HG03469 (cell line): ENCODE measurements around the gene EML4.
"Not testable (repeated sequence)": the region's sequence is repeated elsewhere in the genome, so short reads cannot be mapped to it uniquely, and the experiment has no call there.

Source experiments
- ATAC-seq: cut with Tn5 transposase; IDR thresholded peaks from one replicate; pipeline ENCODE4 v1.9.1; 2021; ENCODE audit warnings: mild to moderate bottlenecking, moderate library complexity, moderate number of reproducible peaks; ENCODE audit not compliant: unreplicated experiment

The EML4 gene

DNA sequence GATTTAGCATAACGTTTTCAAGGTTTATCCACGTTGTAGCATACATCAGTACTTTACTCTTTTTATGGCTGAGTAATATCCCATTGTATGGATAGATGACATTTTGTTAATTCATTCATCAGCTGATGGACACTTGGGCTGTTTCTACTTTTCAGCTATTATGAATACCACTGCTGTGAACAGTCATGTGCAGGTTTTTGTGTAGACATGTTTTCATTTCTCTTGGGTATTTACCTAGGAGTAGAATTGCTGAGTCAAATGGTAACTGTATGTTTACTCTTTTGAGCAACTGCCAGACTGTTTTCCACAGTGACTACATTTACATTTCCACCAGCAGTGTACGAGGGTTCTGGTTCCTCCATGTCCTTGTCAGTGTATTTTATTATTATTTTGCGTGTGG is 158.0 kb downstream of the EML4 start:
- no peak for ATAC-seq

DNA sequence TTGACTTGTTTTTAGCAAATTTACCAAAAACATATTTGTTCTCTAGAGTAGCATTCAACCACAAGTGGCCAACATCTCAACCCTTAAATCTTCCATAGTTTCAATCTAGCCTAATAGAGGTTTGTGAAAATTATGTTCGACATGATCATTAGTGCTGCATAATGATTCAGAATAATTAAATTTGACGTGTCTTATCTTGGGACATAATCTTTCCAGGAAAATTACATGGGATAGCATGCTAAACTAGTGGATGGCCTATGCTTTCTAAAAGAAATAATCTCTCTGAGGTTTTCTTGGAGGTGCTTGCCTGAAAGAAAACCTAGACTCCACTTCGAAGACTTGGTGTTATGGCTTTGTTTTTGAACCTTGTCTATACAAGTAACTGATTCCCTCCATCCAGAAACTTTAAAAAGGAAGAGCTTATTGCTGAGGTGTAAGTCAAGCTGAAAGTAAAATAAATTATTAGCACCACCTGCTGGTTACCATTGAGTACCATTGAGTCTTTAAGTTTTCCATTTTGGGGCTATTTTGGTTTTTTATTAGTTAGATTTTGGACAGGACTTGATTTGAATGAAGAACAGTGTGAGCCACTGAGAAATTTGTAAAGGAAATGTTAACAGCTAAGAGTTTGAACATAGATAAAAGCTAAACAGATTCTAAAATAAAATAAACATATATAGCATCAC is 159.1 kb downstream of the EML4 start:
- ATAC-seq, result no peak

DNA sequence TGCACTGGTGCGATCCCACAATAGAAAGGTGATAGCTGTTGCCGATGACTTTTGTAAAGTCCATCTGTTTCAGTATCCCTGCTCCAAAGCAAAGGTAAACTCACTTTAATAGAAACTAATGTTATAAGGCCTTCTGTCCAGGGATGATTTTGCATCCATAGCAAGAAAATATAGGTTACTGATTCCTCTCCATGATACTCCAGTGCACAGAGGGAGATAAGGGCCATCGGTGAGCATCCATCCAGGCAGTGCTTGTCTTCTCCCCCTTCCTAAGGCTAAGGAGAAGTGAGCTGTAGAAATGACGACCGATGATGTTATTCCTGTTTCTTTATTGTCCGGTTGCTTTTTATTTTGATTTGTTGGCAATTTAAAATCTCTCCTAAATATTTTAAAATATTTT is 159.8 kb downstream of the EML4 start:
- no peak for ATAC-seq

DNA sequence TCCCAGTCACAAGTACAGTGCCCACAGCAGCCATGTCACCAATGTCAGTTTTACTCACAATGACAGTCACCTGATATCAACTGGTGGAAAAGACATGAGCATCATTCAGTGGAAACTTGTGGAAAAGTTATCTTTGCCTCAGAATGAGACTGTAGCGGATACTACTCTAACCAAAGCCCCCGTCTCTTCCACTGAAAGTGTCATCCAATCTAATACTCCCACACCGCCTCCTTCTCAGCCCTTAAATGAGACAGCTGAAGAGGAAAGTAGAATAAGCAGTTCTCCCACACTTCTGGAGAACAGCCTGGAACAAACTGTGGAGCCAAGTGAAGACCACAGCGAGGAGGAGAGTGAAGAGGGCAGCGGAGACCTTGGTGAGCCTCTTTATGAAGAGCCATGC is 160.6 kb downstream of the EML4 start:
- ATAC-seq, result no peak

DNA sequence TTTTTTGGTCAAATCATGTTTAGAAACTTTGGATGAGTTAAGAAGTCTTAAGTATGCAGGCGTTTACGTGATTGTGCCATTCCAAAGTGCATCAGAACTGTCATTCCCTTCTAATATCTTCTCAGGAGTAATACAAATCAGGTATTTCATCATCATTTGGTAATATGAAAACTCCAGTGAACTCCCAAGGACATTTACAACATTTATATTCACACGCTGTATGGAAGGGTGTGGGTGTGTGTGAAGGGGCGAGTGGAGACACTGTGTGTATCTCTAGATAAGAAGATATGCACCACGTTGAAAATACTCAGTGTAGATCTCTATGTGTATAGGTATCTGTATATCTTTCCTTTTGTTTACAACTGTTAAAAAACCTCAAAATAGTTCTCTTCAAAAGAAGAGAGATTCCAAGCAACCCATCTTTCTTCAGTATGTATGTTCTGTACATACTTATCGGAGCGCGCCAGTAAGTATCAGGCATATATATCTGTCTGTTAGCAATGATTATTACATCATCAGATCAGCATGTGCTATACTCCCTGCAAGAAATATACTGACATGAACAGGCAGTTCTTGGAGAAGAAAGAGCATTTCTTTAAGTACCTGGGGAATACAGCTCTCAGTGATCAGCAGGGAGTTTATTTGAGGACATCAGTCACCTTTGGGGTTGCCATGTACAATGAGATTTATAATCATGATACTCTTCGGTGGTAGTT is 162.6 kb downstream of the EML4 start:
- no peak for ATAC-seq

DNA sequence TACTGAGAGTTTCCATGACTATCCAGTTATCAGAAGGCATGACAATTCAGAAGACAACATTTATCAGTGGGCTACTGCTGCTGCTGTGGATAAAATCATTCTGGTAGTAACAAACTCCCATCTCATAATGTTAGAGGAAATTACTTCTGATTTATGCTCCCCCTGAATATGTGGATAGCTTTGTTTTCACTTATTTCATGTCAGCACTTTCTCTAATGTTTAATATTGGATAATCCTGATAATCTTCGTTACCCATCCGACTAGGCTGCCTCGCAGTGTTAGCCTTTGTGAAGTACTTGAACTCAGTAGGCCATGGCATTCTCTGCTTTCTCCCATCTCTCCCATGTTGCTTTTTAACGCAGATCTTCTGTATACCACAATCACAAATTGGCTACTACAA is 163.4 kb downstream of the EML4 start:
- ATAC-seq, result no peak

DNA sequence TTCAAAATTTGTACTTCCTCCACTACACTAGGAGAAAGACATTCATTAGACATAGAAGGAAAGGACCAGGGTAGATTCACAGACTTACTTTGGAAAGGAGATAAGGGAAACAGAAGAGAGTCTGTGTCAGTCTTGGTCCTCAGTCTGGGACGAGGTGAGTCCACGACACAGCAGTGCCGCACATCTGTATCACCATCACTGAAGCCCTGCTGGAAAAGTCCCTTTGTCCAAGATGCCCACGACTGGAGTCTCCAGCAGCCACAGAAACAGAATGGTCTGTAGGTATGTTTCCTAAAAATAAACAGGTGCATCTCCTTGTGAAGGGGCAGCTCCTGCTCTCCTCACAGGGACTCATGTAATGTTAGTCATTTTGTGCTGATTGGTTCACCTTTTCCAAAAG is 164.4 kb downstream of the EML4 start:
- no peak for ATAC-seq

DNA sequence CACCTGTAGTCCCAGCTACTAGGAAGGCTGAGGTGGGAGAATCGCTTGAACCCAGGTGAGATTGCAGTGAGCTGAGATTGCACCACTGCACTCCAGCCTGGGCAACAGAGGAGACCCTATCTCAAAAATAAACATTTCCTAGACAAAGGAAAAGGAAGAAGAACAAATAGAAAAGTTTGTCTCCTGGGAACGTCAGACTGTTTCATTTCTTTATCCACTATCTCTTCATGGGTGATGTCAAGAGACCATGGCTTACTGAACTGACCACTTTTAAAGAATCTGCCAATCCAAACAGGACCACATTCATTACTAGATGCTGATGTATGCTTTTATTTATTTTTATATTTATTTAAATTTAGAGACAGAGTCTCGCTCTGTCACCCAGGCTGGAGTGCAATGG is 165.1 kb downstream of the EML4 start:
- no peak for ATAC-seq

DNA sequence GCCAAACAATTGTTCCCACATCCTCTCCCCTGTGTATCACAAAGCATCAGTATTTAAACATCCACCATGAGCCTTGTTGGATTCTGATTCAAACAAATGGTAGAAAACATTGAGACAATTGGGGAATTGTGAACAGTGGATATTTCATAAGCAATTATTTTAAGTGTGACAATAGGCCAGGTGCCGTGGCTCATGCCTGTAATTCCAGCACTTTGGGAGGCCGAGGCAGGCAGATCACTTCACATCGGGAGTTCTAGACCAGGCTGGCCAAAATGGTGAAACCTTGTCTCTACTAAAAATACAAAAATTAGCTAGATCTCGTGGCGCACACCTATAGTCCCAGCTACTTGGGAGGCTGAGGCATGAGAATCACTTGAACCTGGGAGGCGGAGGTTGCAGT is 165.7 kb downstream of the EML4 start:
- ATAC-seq, result not testable (repeated sequence)

DNA sequence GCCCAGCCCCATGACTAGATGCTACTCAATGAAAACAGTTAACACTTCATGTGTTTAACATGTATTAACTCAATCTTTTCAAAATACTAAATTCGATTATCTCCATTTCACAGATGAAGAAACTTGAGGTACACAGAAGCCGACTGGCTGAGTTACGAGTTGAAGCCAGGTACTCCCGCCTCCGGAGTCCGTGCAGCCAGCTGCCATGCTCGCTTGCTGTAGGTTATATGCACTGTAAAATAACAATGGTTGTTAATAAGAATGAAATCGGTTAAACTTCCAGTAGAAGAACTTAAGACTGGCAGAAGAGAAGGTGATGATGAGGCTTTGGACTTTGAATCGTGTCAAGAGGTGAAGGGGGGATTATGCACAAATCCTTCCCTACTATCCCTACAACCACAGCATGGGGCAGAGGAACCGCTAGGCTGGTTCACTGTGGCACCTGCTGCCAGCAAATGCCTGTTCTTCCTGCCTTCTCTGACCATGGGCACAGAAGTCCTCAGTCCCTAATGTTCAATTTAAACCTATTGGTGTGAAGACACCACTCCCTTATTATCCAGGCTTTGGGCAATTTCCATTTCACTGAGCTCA is 166.5 kb downstream of the EML4 start:
- no peak for ATAC-seq

DNA sequence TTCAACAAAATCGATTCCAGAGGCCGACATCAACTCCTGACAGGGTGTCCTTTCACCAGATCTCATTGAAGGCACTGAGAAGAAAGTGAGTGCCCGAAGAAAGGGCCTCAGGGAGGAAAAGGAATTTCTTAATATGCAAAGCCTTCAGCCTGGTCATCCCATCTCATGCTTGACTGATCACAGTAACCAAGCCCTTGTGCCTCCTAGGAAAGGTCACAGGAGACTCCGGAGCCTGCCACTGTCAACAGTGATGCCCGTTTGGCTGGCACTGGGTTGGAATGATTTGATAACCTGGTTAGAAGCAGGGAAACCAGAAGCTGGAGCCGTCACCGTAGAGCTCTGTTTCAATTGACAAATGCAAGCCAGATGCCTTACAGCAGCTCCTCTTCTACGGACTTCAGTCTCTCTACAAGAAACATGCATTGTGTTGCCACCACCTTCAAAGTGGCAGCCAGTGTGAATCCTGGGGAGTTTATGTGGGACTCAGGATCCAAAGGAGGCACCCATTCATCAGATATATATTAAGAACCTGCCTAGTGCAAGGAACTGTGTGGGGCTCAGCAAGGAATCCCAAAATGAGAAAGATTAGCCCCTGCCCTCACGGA is 167.3 kb downstream of the EML4 start:
- ATAC-seq, result no peak

DNA sequence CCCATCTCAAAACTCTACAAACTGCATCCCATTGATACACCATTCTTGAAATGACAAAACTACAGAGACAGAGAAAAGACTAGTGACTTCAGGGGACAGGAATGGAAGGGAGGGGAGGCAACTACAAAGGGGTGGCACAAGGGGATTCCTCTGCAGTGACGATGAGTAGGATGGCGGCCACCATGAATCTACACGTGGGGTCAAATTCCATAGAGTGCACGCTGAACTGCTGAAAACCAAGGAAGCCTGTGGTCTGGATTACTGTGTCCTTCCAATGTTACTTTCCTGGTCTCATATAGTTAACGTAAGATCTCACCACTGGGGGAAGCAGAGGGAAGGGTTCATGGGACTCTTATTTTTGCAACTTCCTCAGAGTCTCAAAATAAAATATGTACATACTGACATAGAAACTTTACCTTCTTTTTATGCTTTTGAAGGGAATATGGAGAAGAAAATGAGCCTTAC is 168.2 kb downstream of the EML4 start:
- ATAC-seq, result no peak

DNA sequence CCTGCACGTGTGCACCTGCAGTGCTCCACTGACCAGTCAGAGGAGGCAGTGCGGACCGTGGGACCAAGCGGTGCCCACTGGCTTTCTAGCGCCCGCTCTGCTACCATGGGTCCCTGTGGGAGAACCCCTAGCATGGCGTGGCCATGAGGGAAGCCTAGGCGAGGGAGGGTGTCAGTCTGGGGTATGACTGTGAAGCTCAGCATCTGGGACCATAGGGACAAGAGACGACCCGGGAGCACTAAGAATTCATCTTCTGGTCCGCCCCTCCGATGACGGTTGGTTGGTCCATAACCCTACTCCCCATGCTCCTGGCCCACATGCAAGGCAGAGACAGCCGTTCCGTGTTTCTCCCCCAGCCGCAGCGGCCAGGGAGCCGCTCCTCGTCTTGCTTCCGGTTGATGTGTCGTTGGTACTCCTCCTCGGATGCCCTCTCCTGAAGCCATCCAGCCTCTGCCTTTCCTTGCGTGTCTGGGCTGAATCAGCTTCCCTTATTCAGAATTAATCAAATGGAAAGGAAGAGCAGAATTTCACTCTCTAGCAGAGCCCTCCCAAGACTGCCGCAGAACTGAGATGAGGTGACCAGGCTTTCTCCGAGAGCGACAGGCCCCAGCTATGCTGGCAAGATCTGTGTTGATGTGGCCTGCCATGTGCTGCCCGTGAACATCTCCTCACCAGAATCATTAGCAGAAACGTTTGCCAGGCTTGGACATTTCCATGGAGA is 168.9 kb downstream of the EML4 start:
- no peak for ATAC-seq

DNA sequence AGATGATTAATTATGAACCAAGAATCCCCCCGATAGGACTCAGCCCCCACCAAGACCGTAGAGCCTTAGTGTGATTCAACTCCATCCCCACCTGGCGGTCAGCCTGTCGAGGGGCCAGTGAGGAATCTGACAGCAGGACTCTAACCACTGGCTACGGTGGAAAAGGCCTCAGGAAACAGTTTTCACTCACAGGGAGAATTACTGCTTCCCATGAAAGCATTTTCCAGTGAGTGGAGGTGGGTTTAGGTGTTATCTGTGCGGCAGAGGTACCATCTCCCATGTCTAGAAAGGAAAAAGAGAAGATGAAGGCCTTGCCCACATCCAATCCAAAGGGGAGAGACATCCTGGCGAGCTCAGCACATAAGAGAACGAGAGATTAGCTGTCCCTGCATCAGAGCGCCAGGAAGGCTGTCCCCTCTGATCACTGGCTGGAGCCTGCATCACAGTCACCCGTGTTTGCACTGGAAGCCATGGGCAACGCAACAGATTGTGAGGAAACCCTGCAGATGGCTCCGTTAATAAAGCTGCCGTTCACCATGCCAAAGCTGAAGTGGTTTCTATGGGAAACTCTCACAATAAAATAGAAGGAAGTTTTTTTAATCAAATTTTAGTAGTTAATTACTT is 169.5 kb downstream of the EML4 start:
- no peak for ATAC-seq

DNA sequence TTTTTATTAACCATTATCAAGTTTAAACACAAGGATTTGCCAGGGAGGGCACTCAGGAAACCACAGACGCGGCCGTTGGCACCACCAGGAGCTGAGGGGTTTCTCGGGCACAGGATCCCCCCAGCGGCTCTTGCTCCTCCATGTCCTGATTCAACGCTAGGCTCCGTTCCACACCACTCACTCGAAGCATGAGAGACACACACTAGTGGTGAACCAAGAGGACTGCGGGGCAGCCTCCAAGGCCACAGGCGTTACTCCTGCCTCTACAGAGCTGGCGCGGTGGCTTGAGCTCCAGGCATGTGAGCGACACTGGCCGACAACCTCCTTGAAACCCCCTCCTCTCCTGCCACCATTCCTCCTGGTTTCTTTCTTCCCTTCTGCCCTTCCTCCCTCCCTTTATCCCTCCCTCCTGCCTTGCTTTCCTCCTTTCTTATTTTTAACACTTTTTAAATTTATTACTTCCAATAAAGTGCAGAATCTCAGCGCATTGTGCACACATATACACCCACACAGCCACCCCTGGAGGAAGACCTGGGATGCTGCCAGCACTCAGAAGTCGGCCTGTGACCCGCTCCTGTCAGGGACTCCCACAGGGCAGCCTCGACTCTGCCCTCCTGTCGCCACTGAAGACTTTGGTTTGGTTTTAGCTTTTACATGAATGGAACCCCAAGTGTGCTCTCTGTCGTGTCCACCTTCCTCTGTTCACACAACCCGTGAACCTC is 170.2 kb downstream of the EML4 start:
- ATAC-seq, result no peak

DNA sequence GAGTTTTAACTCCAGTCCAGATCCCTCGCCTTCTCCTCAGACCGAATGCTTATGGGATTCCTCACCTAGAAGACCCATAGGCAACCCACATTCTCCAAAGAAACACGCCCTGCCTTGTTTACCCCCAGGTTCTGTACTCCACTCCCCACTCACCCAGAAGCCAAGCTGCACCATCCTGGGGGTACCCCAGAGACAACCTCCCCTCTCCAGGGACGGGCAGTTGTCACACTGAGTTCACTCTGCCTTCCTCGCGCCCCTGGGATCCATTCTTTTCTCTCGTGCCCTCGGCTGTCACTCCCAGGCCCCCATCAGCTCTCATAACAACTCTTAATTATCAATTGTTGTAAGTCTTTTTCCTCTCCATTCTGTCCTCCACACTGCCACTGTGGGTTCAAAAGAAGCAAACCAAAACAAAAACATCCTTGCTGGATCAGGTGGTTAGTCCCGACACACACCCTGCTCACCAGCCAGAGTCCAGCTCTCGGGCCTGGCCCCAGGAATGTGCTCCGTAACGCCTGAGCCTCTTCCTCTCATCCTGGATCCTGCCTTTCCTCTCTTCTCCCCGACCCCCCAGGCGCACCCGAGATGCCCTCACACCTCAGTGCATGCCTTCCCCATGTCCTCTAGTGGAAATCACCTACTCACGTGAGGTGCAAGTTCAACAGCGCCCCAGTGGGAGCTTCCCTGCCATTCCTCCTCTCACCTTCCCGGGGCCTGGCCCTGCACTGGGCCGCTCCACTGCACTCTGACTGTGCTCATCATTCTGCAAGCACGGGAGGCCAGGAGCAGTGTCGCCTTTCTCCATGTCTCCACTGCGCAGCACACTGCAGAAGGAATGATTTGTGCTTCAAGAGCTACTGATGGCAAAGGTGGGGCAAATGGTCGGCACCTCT is 171.1 kb downstream of the EML4 start:
- no peak for ATAC-seq

DNA sequence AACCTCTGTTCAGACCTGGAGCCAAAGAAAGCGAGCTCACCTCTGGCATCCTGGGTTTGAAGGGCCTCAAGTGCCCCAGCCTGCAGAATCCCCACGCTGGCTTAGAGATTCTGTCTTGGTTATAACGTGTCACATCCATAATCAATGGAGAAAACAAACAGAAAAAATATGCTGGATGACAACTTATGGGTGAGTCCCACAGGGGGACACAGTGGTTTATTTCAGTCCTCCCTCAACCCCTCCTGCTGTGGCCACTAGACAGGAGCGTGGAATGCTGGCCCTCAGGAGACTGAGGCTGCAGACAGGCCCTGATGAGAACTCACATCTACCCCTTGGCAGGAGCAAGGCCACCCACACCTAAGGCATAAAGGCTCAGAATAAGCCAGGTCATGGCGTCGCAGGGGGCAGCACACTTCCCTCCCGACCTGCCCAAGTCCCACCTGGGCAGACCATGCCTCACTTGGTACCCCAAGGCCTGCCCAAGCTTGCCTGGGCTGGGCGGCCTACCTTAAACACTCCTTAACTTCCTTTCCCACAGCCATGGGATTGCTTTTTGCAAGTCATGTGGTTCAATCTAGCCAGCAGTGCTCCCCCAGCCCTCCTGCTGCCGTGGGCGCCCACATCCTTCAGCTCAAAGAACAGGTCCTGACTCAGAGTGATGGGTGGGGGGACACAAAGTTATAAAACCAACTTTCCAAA is 171.9 kb downstream of the EML4 start:
- no peak for ATAC-seq

DNA sequence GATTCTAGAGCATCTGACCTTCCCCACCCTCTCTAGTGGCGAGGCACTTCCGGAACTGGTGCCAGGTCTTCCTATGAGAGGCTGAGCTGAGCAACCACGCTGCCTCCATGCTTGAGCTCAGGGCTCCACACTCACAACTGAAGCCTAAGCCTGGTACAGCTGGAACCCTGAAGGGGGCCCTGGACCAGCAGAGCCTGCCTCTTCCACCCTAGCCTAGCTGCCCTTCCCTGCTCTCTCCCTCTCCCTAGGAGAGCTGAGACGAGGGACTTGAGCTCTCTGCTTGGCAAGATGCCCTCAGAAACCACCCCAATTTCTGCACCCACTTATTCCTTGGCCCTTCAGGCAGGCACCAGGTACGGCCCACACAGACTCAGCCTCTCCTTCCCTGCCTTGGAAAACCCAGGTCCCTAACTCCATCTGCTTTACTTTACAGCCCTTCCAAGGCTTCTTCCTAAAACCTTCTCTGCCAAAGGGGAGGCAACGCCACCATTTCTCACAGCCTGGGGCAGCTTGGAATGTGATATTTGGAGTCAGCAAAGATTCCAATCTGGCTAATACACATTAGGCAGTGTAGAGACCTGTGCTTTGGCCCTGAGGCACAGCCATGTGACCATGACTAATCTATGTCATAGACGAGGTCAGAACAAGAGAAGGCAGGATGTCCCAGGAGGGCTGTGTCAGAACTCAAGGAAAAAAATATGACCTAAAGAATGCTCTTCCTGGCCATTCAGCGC is 173.1 kb downstream of the EML4 start:
- ATAC-seq, result peak; percentile 53
